H4 (cell line): ENCODE measurements around the gene ATP2A1. TPM values are rescaled to one million over a fixed set of nuclear protein-coding genes. Genes with fewer than 3 reads are reported as not detected.
"Not testable (repeated sequence)": the region's sequence is repeated elsewhere in the genome, so short reads cannot be mapped to it uniquely, and the experiment has no call there.

Experiments
- DNase-seq: peaks from one replicate; pipeline ENCODE4 v3.0.0-alpha.2; 2015; ENCODE audit warnings: low spot score
- total RNA-seq: library from RNA; depleted of rRNA; stranded (reverse); fragments of >200 nt; shearing (Covaris generic); gene quantifications from 2 replicates; pipeline ENCODE4 v1.2.3, GENCODE V29; 2014; rRNA removed

ATP2A1 gene
- total RNA-seq, 1 experiment from 2014 or later = 0.04 TPM

- no peak for DNase-seq
These were observed 57.9 kb downstream of the ATP2A1 start for GRCh38 chr16:28935924-28936783.

DNA sequence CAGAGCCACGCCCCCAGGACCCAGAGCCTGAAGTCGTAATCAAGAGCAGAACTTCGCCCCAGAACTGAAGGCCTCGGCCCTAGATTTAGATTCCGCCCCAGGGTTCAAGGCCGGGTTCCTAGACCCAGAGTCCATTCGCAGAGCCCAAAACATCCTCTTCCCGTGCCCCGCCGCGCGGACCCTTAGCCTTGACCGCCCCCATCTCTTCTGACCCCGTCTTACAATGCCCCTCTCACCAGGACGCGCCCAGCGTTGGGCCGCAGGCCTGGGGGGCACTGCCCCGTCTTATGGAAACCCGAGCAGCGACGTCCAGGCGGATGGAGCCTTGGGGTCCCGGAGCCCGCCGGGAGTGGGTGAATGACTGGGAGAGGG is 58.5 kb downstream of the ATP2A1 start:
- no peak for DNase-seq

DNA sequence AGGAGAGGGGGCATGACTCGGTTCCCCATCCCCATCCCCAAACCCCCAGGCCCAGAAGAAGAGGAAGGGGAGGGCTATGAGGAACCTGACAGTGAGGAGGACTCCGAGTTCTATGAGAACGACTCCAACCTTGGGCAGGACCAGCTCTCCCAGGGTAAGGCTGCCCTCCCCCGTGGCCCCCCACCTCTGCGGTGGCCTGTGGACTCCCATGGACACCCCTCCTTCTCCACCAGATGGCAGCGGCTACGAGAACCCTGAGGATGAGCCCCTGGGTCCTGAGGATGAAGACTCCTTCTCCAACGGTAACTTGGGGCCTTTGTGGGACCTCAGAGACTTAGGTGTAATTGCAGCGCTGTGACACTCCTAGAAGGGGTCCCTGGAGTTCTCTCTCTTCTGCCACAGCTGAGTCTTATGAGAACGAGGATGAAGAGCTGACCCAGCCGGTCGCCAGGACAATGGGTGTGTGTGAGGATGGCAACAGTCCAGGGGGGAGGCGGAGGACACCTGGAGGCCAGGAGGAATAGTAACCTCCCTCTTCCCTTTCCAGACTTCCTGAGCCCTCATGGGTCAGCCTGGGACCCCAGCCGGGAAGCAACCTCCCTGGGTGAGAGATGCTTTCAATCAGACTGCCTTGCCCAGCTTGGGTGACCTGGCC is 59.1 kb downstream of the ATP2A1 start:
- no peak for DNase-seq

DNA sequence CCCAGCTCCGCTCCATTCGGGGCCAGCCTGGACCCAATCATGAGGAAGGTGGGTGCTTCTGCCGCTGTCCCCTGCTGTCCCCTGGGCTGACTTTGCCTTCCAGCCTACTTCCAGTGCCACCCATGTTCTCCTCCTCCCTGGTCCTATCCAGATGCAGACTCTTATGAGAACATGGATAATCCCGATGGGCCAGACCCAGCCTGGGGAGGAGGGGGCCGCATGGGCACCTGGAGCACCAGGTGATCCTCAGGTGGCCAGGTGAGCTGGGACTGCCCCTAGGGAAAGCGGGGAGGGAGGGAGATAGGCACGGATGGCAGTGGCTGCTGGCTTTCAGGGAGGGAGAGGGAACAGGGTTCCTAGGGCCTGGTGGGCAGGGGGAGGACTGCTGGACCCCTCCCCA is 60.4 kb downstream of the ATP2A1 start:
- DNase-seq = no peak

GRCh38 chr16:28939825-28940224 is 61.5 kb downstream of the ATP2A1 start:
- DNase-seq = not testable (repeated sequence)

DNA sequence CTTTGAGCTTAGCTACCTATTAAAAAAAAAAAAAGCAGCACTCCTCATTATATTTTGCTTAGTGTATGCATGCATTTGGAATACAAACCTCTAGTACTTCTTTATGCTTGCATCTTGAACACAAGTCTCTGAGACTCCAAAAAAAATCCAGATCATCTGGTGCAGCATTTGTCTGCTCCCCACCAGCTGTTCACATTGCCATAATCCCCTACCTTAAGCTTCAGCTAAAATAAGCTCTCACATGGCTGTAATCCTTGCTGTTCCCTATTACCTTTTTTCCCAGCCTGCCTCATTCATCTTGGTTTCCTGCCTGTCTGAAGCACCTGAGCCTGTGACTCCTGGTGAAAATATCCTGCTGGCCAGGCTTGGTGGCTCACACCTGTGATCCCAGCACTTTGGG is 65.0 kb downstream of the ATP2A1 start:
- no peak for DNase-seq

DNA sequence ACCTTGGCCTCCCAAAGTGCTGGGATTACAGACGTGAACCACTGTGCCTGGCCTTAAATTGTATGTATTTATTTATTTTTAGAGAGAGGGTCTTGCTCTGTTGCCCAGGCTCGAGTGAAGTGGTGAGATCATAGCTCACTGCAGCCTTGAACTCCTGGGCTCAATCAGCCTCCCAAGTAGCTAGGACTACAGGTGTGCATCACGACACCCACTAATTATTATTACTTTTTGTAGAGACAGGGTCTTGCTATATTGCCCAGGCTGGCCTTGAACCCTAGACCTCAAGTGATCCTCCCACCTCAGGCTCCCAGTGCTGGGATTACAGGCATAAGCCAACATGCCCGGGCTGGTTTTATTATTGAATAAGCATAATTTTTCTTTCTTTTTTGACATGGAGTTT is 68.4 kb downstream of the ATP2A1 start:
- no peak for DNase-seq

GRCh38 chr16:28950648-28951409 is 72.5 kb downstream of the ATP2A1 start, which contains the start of gene NFATC2IP:
Gene NFATC2IP, plus strand, starts transcription at chr16:28950937. Its CDS starts 75 bp downstream, at chr16:28951012.
- DNase-seq = peak; percentile 100

GRCh38 chr16:28951410-28951943 is 73.2 kb downstream of the ATP2A1 start:
- no peak for DNase-seq

Other genes with a start within 250 kb of the ATP2A1 start
- gene NPIPB8, start 240.4 kb upstream of the ATP2A1 start, total RNA-seq = not detected in 2 replicates
- gene EIF3C, start 167.0 kb upstream of the ATP2A1 start, total RNA-seq = 71.4 and 82.5 TPM in 2 replicates
- gene NPIPB9, start 126.7 kb upstream of the ATP2A1 start, total RNA-seq = 0.46 and 1.7 TPM in 2 replicates
- 27.2 and 31.0 TPM in 2 replicates for gene ATXN2L, start 55.5 kb upstream of the ATP2A1 start, total RNA-seq
- gene TUFM, start 32.1 kb upstream of the ATP2A1 start, total RNA-seq = 150 and 159 TPM in 2 replicates
- gene SH2B1, start 14.6 kb upstream of the ATP2A1 start, total RNA-seq = 4.6 and 7.5 TPM in 2 replicates
- gene RABEP2, start 46.8 kb downstream of the ATP2A1 start, total RNA-seq = 13.7 and 31.9 TPM in 2 replicates
- gene CD19, start 53.5 kb downstream of the ATP2A1 start, total RNA-seq = not detected in 2 replicates
- gene NFATC2IP, start 72.4 kb downstream of the ATP2A1 start, total RNA-seq = 9.9 and 12.7 TPM in 2 replicates
- 16.6 and 22.1 TPM in 2 replicates for gene SPNS1, start 96.3 kb downstream of the ATP2A1 start, total RNA-seq
- 0.29 and 0.50 TPM in 2 replicates for gene LAT, start 106.6 kb downstream of the ATP2A1 start, total RNA-seq